ENCODE measurements around the gene ZNF414.

DNA sequence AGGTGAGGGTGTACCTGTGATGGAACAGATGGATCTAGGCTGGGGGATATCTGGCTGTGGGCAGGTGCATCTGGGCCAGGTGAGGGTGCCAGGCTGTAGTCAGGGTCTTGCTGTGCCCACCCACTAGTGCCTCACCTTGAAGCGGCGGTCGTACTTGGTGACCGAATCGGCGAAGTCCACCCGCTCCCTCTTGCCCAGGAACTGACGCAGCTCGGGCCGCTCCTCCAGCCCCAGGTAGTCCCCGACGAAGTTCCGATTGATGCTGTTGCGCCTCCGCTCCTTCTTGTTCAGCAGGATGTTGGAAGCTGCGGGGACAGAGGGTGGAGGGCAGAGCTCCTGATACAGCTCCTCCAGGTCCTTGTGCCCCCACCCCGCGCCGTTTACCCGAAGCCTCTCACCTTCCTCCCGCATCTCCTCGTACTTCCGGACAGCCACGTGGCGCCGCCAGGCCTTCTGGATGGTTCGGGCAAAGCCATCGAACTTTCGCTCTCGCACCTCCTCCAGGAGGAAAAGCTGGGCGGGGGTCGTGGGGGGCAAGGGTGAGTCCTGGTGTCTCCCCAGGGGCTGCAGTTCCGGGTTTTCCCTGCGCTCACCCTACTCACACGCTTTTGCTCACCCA lies 16.2 kb upstream of the ZNF414 start:
- TF ChIP-seq, protein P1, sequence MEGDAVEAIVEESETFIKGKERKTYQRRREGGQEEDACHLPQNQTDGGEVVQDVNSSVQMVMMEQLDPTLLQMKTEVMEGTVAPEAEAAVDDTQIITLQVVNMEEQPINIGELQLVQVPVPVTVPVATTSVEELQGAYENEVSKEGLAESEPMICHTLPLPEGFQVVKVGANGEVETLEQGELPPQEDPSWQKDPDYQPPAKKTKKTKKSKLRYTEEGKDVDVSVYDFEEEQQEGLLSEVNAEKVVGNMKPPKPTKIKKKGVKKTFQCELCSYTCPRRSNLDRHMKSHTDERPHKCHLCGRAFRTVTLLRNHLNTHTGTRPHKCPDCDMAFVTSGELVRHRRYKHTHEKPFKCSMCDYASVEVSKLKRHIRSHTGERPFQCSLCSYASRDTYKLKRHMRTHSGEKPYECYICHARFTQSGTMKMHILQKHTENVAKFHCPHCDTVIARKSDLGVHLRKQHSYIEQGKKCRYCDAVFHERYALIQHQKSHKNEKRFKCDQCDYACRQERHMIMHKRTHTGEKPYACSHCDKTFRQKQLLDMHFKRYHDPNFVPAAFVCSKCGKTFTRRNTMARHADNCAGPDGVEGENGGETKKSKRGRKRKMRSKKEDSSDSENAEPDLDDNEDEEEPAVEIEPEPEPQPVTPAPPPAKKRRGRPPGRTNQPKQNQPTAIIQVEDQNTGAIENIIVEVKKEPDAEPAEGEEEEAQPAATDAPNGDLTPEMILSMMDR (IDR thresholded peaks at IDR 0.05), result no peak
- no peak for TF ChIP-seq POLR2A (IDR thresholded peaks at IDR 0.05)
